GM18873 (cell line): ENCODE measurements around the gene PSPN.

Experiments used
- ATAC-seq: cut with Tn5 transposase; IDR thresholded peaks from one replicate; pipeline ENCODE4 v1.9.1; 2021; ENCODE audit warnings: mild to moderate bottlenecking, moderate library complexity, moderate number of reproducible peaks; ENCODE audit not compliant: unreplicated experiment, low FRiP score

PSPN gene

GRCh38 chr19:6375411-6376010, at the start of gene PSPN:
TSS of gene PSPN (minus strand) at chr19:6375933. CDS start at chr19:6375849, 84 bp downstream.
- no peak for ATAC-seq

- peak; percentile 80 for ATAC-seq
Measured at GRCh38 chr19:6424939-6425731, 49.4 kb upstream of the PSPN start.

- ATAC-seq, result no peak
Measured at GRCh38 chr19:6424195-6424938, 48.6 kb upstream of the PSPN start, which contains the start of gene KHSRP. TSS of gene KHSRP (minus strand) at chr19:6424811. CDS start at chr19:6424701, 110 bp downstream.

- ATAC-seq, result no peak
Measured at GRCh38 chr19:6423499-6424194, 47.9 kb upstream of the PSPN start.

- ATAC-seq, result no peak
Measured at GRCh38 chr19:6421075-6422014, 45.6 kb upstream of the PSPN start.

- no peak for ATAC-seq
Measured at GRCh38 chr19:6418562-6418932, 42.8 kb upstream of the PSPN start.

GRCh38 chr19:6417713-6418561, 42.2 kb upstream of the PSPN start:
- no peak for ATAC-seq

- ATAC-seq, result no peak
Measured at GRCh38 chr19:6416658-6417405, 41.1 kb upstream of the PSPN start.

GRCh38 chr19:6415591-6416190, 40.0 kb upstream of the PSPN start:
- ATAC-seq, result no peak

- ATAC-seq, result no peak
Measured at GRCh38 chr19:6414793-6415590, 39.3 kb upstream of the PSPN start.

- ATAC-seq, result no peak
Measured at GRCh38 chr19:6413721-6414643, 38.2 kb upstream of the PSPN start.

- no peak for ATAC-seq
Measured at GRCh38 chr19:6413291-6413690, 37.6 kb upstream of the PSPN start.

- no peak for ATAC-seq
Measured at GRCh38 chr19:6412447-6413091, 36.8 kb upstream of the PSPN start.

- no peak for ATAC-seq
Measured at GRCh38 chr19:6412061-6412446, 36.3 kb upstream of the PSPN start.

- ATAC-seq, result no peak
Measured at GRCh38 chr19:6409346-6409745, 33.6 kb upstream of the PSPN start.
